Peyer's patch (tissue), 4 donors: ENCODE measurements around the gene VTN. TPM values are rescaled to one million over a fixed set of nuclear protein-coding genes. Genes with fewer than 3 reads are reported as not detected.

Source experiments
- DNase-seq, 3 donors: peaks; one replicate each; pipeline ENCODE4 v3.0.0-alpha.2; 2017 to 2019
- H3K27ac ChIP-seq, 4 donors: fragments of 200-600 bp; sonication (generic); one replicate each; pipeline ENCODE4 v1.5.1; 2016 to 2019
- H3K27me3 ChIP-seq, 2 donors: fragments of 200-600 bp; sonication (generic); one replicate each; pipeline ENCODE4 v1.5.1; 2019
- H3K36me3 ChIP-seq, 3 donors: fragments of 200-600 bp; sonication (generic); one replicate each; pipeline ENCODE4 v1.5.1; 2016 to 2019
- H3K4me1 ChIP-seq, 4 donors: fragments of 200-600 bp; sonication (generic); one replicate each; pipeline ENCODE4 v1.5.1; 2016 to 2019
- H3K4me3 ChIP-seq, 4 donors: fragments of 200-600 bp; sonication (generic); 1 replicate in 3 of 4; 2 replicates in 1 of 4; pipeline ENCODE4 v1.5.1; 2016 to 2019; ENCODE audit warnings: mild to moderate bottlenecking in 1 of 4
- H3K9me3 ChIP-seq, 4 donors: fragments of 200-600 bp; sonication (generic); one replicate each; pipeline ENCODE4 v1.5.1; 2016 to 2019; ENCODE audit warnings: mild to moderate bottlenecking in 1 of 4
- CTCF ChIP-seq, 6 experiments: fragments of 450-650 bp in 4 of 6; fragments of 200-600 bp in 2 of 6; sonication (generic) in 1 of 6; IDR thresholded peaks; one replicate each; pipeline ENCODE4 v1.5.1; 2017 to 2019; ENCODE audit warnings: antibody characterized with exemption in 6 of 6, mild to moderate bottlenecking in 3 of 6, moderate library complexity in 1 of 6
- POLR2A ChIP-seq, 2 donors: fragments of 450-650 bp; IDR thresholded peaks; one replicate each; pipeline ENCODE4 v1.5.1; 2017; ENCODE audit warnings: antibody characterized with exemption in 2 of 2, mild to moderate bottlenecking in 2 of 2, moderate library complexity in 2 of 2
- total RNA-seq, 4 donors: library from RNA; depleted of rRNA; stranded (reverse); fragments of >200 nt; gene quantifications; one replicate each; pipeline ENCODE4 v1.1.0, GENCODE V29; 2016

The VTN gene
- total RNA-seq, 4 donors from 2014 or later = 0.57 TPM; not detected in 3

GRCh38 chr17:28372203-28372944 lies 2.3 kb upstream of the VTN start:
- Histone ChIP-seq H3K4me1 (peaks cover 0 to 33% (median 3%) of the 10 kb centered on the region in 4 donors), H3K27me3 (no peaks in the 10 kb centered on the region), H3K27ac (peak overlapping the region; percentile 25 to 78 (median 68)), H3K9me3 (no peaks in the 10 kb centered on the region), H3K36me3 (no peaks in the 10 kb centered on the region), H3K4me3 (peak overlapping the region; percentile 50 to 64 (median 58))
- DNase-seq = peak in 2 of 3 donors; percentile 22 to 50
- TF ChIP-seq POLR2A (IDR thresholded peaks at IDR 0.05) = no peak
- no peak for TF ChIP-seq CTCF (IDR thresholded peaks at IDR 0.05)

GRCh38 chr17:28371245-28372202 lies 1.4 kb upstream of the VTN start, which contains the start of gene SARM1:
TSS of gene SARM1 (plus strand) at chr17:28371694. CDS start at chr17:28372033, 339 bp downstream.
- no peaks in the 10 kb centered on the region for H3K9me3 ChIP-seq
- TF ChIP-seq CTCF (IDR thresholded peaks at IDR 0.05) (no peak), POLR2A (IDR thresholded peaks at IDR 0.05) (no peak)
- DNase-seq = peak; percentile 73 to 93 (median 91)
- H3K27ac ChIP-seq = peak within 1 kb of the TSS; percentile 25 to 78 (median 68)
- peak within 1 kb of the TSS; percentile 50 to 64 (median 58) for H3K4me3 ChIP-seq
- peaks cover 0 to 33% (median 3%) of the 10 kb centered on the region in 4 donors for H3K4me1 ChIP-seq
- no peaks in the 10 kb centered on the region for H3K27me3 ChIP-seq
- no peaks in the 10 kb centered on the region for H3K36me3 ChIP-seq

DNA sequence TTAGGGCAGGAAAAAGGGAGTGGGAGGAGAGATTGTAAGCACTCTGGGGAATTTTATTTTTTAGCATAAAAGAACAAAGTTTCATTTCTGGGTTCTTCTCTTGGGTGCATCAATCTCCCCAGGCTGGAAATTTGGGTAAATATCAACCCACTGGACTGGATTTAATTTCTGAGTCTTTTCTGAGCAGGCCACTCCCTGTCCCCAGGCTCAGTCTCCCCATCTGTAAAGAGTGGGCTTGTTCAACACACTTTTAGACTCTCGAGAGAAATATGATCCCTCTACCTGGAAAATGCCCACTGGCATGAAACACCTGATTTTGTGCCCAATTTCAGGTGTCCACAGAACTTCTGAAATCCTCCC lies 617 bp upstream of the VTN start:
- H3K36me3 ChIP-seq = no peaks in the 10 kb centered on the region
- TF ChIP-seq CTCF (IDR thresholded peaks at IDR 0.05) = no peak
- peak overlapping the region in 1 of 4 donors; percentile 53 for H3K4me3 ChIP-seq
- peaks cover 0 to 33% (median 3%) of the 10 kb centered on the region in 4 donors for H3K4me1 ChIP-seq
- no peaks in the 10 kb centered on the region for H3K27me3 ChIP-seq
- H3K9me3 ChIP-seq = no peaks in the 10 kb centered on the region
- no peak for DNase-seq
- H3K27ac ChIP-seq = peak overlapping the region; percentile 1 to 78 (median 68)

DNA sequence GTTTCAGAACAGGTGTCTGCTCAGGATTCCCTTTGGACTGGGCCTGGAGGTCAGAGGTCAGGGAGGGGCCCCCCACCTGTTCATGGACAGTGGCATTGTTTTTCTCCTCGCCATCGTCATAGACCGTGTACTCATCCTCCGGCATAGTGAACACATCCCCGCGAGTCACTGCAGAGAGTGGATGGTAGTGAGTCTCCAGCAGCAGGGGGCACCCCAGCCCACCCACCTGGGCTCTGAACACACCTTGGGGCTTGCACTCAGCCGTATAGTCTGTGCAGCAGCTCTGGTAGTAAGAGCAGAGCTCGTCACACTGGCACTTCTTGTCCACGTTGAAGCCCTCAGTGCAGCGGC lies 448 bp downstream of the VTN start:
- no peak for TF ChIP-seq POLR2A (IDR thresholded peaks at IDR 0.05)
- TF ChIP-seq CTCF (IDR thresholded peaks at IDR 0.05) = no peak
- peak in 1 of 3 donors; percentile 45 for DNase-seq
- Histone ChIP-seq H3K4me1 (peaks cover 0 to 33% (median 3%) of the 10 kb centered on the region in 4 donors), H3K9me3 (no peaks in the 10 kb centered on the region), H3K36me3 (no peaks in the 10 kb centered on the region), H3K4me3 (peak overlapping the region in 1 of 4 donors; percentile 26), H3K27me3 (no peaks in the 10 kb centered on the region), H3K27ac (no peak overlapping the region)

GRCh38 chr17:28368915-28369683 lies 1.0 kb downstream of the VTN start:
- Histone ChIP-seq H3K9me3 (no peaks in the 10 kb centered on the region), H3K4me3 (peak overlapping the region in 1 of 4 donors; percentile 26), H3K4me1 (peaks cover 0 to 33% (median 3%) of the 10 kb centered on the region in 4 donors), H3K27ac (no peak overlapping the region), H3K36me3 (peaks cover 0 to 5% (median 0%) of the 10 kb centered on the region in 3 donors), H3K27me3 (no peaks in the 10 kb centered on the region)
- TF ChIP-seq CTCF (IDR thresholded peaks at IDR 0.05) = no peak
- TF ChIP-seq POLR2A (IDR thresholded peaks at IDR 0.05) = no peak
- DNase-seq = peak in 1 of 3 donors; percentile 42
